Right atrium auricular region (tissue), 2 donors: ENCODE measurements around the gene TBC1D21. TPM values are rescaled to one million over a fixed set of nuclear protein-coding genes. Genes with fewer than 3 reads are reported as not detected.

ENCODE experiments used
- DNase-seq: peaks from one replicate; pipeline ENCODE4 v3.0.0-alpha.2; 2019; ENCODE audit warnings: low spot score
- H3K27ac ChIP-seq, 2 donors: fragments of 200-600 bp; sonication (generic); 1 replicate in 1 of 2; 2 replicates in 1 of 2; pipeline ENCODE4 v1.5.1; 2016 to 2019
- H3K27me3 ChIP-seq, 2 donors: fragments of 200-600 bp; sonication (generic); one replicate each; pipeline versions ENCODE4 v1.5.1 to v1.6.0; 2017 to 2019
- H3K36me3 ChIP-seq: fragments of 200-600 bp; sonication (generic); one replicate; pipeline ENCODE4 v1.5.1; 2016
- H3K4me1 ChIP-seq, 2 donors: fragments of 200-600 bp; sonication (generic); one replicate each; pipeline versions ENCODE4 v1.5.1 to v1.6.0; 2017 to 2019
- H3K4me3 ChIP-seq, 2 donors: fragments of 200-600 bp; sonication (generic); 1 replicate in 1 of 2; 2 replicates in 1 of 2; pipeline ENCODE4 v1.5.1; 2017 to 2019; ENCODE audit warnings: mild to moderate bottlenecking in 1 of 2, moderate library complexity in 1 of 2
- H3K9me3 ChIP-seq, 2 donors: fragments of 200-600 bp; sonication (generic); one replicate each; pipeline ENCODE4 v1.5.1; 2019
- CTCF ChIP-seq, 2 donors: fragments of 200-600 bp; sonication (generic); IDR thresholded peaks; one replicate each; pipeline ENCODE4 v1.5.1; 2019; ENCODE audit warnings: antibody characterized with exemption in 2 of 2
- total RNA-seq, 2 donors: library from RNA; depleted of rRNA; stranded (reverse); fragments of >200 nt; gene quantifications; one replicate each; pipeline ENCODE4 v1.1.0, GENCODE V29; 2016

TBC1D21 gene
- total RNA-seq, 2 donors from 2014 or later = not detected

DNA sequence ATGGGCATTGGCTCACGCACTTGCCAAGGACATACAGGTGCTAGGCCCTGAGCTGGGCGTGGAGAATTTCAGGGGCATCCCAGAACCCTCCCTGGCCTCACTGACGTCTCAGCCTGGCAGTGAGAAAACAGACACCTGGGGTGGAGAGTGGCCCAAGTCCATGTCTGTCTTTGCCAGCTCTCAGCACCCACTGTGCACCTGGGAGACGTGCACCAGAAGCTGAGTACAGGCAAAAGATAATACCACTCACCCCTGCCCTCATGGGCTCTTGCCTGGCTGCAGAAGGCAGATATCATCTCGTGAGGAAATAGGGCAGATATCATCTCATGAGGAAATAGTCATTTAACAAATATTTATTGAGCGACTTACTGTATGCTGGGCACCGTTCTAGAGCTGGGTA is 60.9 kb downstream of the TBC1D21 start:
- H3K27ac ChIP-seq = no peak overlapping the region
- TF ChIP-seq CTCF (IDR thresholded peaks at IDR 0.05) = no peak
- no peaks in the 10 kb centered on the region for H3K9me3 ChIP-seq

GRCh38 chr15:73935547-73935946 is 62.2 kb downstream of the TBC1D21 start:
- Histone ChIP-seq H3K9me3 (no peaks in the 10 kb centered on the region), H3K4me3 (no peak overlapping the region), H3K27me3 (no peaks in the 10 kb centered on the region), H3K36me3 (no peaks in the 10 kb centered on the region), H3K4me1 (peaks cover 0 to 60% of the 10 kb centered on the region in 2 donors), H3K27ac (no peak overlapping the region)
- no peak for DNase-seq
- TF ChIP-seq CTCF (IDR thresholded peaks at IDR 0.05) = no peak

More for the DNA sequence above, 60.9 kb downstream of the TBC1D21 start:
- H3K36me3 ChIP-seq = no peaks in the 10 kb centered on the region
- no peaks in the 10 kb centered on the region for H3K27me3 ChIP-seq
- no peak overlapping the region for H3K4me3 ChIP-seq
- H3K4me1 ChIP-seq = peaks cover 0 to 61% of the 10 kb centered on the region in 2 donors
- no peak for DNase-seq

DNA sequence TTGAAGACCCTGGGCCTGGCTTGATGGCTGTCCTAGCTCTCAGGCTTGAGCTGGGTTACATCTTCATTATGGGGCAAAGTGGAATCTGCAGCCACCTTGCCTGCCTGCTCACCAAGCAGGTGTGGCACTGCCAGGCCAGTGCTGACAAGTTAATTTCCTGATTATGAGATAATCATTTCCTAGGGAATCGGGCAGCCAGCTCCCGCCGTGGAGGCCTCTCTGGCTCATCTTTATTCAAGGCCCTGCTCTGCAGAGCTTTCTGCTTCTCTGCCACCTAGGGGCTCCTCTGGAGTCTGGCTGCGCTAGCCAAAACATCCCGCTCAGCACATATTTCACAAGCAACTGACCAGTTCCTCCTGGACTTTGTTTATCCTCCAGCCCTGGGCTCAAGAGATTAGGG is 62.8 kb downstream of the TBC1D21 start:
- no peak overlapping the region for H3K4me3 ChIP-seq
- H3K36me3 ChIP-seq = no peaks in the 10 kb centered on the region
- H3K27me3 ChIP-seq = no peaks in the 10 kb centered on the region
- peak overlapping the region; percentile 40 to 56 for H3K27ac ChIP-seq
- peak; percentile 73 for DNase-seq
- peaks cover 0 to 61% of the 10 kb centered on the region in 2 donors for H3K4me1 ChIP-seq
- no peaks in the 10 kb centered on the region for H3K9me3 ChIP-seq
- no peak for TF ChIP-seq CTCF (IDR thresholded peaks at IDR 0.05)

DNA sequence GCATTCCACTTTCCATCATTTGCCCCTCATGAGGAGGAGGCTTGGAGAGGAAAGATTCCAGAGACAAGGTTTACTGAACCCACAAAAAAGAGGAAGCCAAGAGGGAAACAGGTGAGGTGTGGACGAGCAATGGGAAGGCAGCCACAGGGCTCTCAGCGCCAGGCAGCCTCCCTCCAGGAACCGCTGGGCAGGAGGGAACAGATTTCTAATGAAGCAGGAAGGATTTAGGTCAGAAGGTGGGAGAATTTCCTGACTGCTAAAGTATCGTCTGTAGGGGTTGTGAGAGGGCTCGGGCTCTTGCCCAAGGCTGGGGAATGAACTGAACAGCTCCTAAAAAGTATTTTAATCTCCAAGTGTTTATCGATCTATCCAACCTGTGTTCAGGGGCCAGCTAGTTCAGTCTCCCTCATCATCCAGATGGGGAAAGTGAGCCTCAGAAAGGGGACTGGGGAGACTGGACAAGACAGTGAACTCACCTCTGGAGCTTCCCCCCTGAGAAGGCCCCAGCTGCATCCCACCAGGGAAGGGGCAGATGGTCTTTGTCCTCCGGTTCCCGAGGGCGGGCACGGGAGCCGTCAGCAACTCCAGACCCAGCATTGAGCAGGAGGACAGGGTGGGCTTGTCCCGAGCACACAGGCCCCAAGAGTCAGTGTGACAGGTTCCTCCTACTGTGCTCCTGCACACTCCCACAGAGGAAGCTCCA is 63.4 kb downstream of the TBC1D21 start:
- H3K4me3 ChIP-seq = no peak overlapping the region
- DNase-seq = no peak
- no peaks in the 10 kb centered on the region for H3K36me3 ChIP-seq

DNA sequence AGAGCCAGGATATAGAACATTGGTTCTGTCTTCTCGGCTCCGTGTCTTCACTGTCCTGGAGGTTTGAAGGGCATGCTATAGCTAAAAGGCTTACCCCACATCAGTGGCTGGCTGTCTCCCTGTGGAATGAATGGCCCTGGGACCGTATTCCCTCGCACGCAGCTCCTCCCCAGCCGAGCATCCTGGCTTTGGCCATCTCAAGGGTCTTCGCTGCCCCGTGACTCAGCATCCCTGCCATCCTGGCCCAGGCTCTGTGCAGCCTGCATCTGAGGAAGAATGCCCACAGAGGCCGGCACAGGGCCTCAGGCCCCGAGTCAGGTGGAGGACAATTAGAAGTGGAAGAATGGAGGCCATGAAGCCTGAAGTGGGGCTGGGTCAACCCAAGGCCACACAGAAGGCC is 63.9 kb downstream of the TBC1D21 start:
- H3K27ac ChIP-seq = peak overlapping the region; percentile 40 to 56
- H3K4me3 ChIP-seq = no peak overlapping the region
- no peak for DNase-seq

More for the DNA sequence above, 63.4 kb downstream of the TBC1D21 start:
- TF ChIP-seq CTCF (IDR thresholded peaks at IDR 0.05) = no peak
- Histone ChIP-seq H3K4me1 (peaks cover 0 to 61% of the 10 kb centered on the region in 2 donors), H3K27ac (peak overlapping the region; percentile 40 to 56), H3K27me3 (no peaks in the 10 kb centered on the region), H3K9me3 (no peaks in the 10 kb centered on the region)

More for the DNA sequence above, 63.9 kb downstream of the TBC1D21 start:
- no peaks in the 10 kb centered on the region for H3K27me3 ChIP-seq
- no peaks in the 10 kb centered on the region for H3K9me3 ChIP-seq
- TF ChIP-seq CTCF (IDR thresholded peaks at IDR 0.05) = no peak
- H3K36me3 ChIP-seq = no peaks in the 10 kb centered on the region
- peaks cover 0 to 67% of the 10 kb centered on the region in 2 donors for H3K4me1 ChIP-seq
